ENCODE measurements around the gene DNAH2. TPM values are rescaled to one million over a fixed set of nuclear protein-coding genes. Genes with fewer than 3 reads are reported as not detected.

The DNAH2 gene
- total and polyA plus RNA-seq, 2 experiments from 2014 or later, result 0.38 TPM; not detected in 1

DNA sequence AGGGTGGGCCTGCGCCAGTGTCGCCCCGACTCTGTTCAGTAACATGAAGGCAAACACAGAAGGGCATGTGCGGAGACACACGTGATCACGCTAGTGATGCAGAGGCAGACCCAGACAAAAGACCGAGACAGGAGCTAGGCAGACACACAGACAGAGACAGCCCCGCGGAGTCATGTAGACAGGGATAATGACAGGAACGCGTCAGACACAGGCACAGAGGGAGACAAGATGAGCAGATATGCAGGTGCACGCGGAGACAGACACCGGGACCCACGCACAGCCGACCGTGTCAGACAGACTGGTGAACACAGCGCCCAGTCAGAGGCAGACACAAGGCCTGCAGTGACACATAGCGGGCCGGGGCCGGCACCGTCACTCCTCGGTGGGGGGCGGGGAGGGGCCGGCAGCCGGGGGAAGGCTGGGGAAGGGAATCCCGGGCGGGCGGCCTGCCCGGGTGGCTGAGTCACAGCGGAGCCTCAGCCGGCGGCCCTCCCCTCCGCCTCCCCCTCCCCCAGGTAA is 123.9 kb downstream of the DNAH2 start (continued):
- TF ChIP-seq NANOG (IDR thresholded peaks at IDR 0.05; ENCODE audit: borderline replicate concordance) (no peak), STAT1 (IDR thresholded peaks at IDR 0.05; ENCODE audit: unreplicated experiment) (no peak), CREB1 (CRISPR knock-in tag; IDR thresholded peaks at IDR 0.05; ENCODE audit: low read depth) (peak; percentile 34; the same call in 1 of the 2 replicates), JUNB (IDR thresholded peaks at IDR 0.05; ENCODE audit: unreplicated experiment) (no peak), POLR2AphosphoS5 (IDR thresholded peaks at IDR 0.05; ENCODE audit: low read depth) (no peak), EZH2 (IDR thresholded peaks at IDR 0.05; ENCODE audit: low read depth, unreplicated experiment) (peak; percentile 61)
- TF ChIP-seq, protein P1, sequence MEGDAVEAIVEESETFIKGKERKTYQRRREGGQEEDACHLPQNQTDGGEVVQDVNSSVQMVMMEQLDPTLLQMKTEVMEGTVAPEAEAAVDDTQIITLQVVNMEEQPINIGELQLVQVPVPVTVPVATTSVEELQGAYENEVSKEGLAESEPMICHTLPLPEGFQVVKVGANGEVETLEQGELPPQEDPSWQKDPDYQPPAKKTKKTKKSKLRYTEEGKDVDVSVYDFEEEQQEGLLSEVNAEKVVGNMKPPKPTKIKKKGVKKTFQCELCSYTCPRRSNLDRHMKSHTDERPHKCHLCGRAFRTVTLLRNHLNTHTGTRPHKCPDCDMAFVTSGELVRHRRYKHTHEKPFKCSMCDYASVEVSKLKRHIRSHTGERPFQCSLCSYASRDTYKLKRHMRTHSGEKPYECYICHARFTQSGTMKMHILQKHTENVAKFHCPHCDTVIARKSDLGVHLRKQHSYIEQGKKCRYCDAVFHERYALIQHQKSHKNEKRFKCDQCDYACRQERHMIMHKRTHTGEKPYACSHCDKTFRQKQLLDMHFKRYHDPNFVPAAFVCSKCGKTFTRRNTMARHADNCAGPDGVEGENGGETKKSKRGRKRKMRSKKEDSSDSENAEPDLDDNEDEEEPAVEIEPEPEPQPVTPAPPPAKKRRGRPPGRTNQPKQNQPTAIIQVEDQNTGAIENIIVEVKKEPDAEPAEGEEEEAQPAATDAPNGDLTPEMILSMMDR (conservative IDR thresholded peaks at IDR 0.05; ENCODE audit: low read depth in 2 of 2), result no peak; a peak in 1 of 4 replicates

DNA sequence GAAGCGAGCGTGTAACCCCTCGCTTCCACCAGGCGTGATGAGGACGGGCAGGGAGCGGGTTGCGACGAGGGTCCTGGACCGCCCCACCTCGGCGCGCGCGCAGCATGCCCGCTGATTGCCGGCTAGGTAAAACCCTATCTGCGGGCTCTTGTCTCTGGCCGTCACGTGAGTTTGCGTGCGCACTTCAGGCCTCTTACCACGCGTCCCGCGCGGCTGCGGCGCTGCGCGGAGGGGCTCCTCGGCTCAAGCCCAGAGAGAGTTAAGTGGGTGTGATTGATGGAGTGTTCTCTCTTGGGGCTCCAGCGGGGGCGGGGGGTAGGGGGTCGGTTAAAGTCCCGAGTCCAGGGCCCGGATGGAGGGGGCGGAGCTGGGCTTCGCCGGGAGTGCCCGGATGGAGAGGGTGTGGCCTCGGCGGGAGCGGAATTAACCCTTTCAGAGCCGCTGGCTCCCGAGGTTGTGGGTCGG is 124.4 kb downstream of the DNAH2 start:
- peaks cover 88% of the 10 kb centered on the region for H3K27me3 ChIP-seq (ENCODE audit: insufficient read depth)
- peaks cover 27% of the 10 kb centered on the region for H3K4me1 ChIP-seq (ENCODE audit: insufficient read depth)
- H3K27me3 Mint-ChIP-seq (ENCODE audit: insufficient read depth, low read depth, poor library complexity), result peaks cover 64% of the 10 kb centered on the region
- peaks cover 6% of the 10 kb centered on the region; the same call in 1 of the 2 replicates for H3K36me3 ChIP-seq (ENCODE audit: insufficient read depth)
- no peaks in the 10 kb centered on the region; the same call in 2 of the 3 replicates for H3K9me3 Mint-ChIP-seq
- H3K27ac Mint-ChIP-seq, result no peak overlapping the region
- H3K4me2 ChIP-seq, result peak overlapping the region; percentile 99
- peak overlapping the region; percentile 94 for H3K4me3 ChIP-seq
- peak overlapping the region; percentile 99 for H2AFZ ChIP-seq
- no peaks in the 10 kb centered on the region for H3K9me2 ChIP-seq (ENCODE audit: insufficient read depth)
- peak overlapping the region; percentile 88 for H3K4me3 Mint-ChIP-seq
- no peak overlapping the region for H3K27ac ChIP-seq (ENCODE audit: low read depth)
- peaks cover 2% of the 10 kb centered on the region; the same call in 1 of the 3 replicates for H3K36me3 Mint-ChIP-seq (ENCODE audit: low read depth)
- peak; percentile 96 for DNase-seq (ENCODE audit: low spot score)
- peaks cover 39% of the 10 kb centered on the region for H3K4me1 Mint-ChIP-seq
- H4K20me1 ChIP-seq (replicated peaks; ENCODE audit: insufficient read depth), result peaks cover 13% of the 10 kb centered on the region
- peaks cover 21% of the 10 kb centered on the region for H3F3A ChIP-seq (replicated peaks; ENCODE audit: low read depth)
- H3K79me2 ChIP-seq (replicated peaks; ENCODE audit: insufficient read depth), result no peaks in the 10 kb centered on the region
- ATAC-seq, result peak; percentile 43
- TF ChIP-seq NANOG (IDR thresholded peaks at IDR 0.05; ENCODE audit: borderline replicate concordance) (no peak), ZNF331 (CRISPR knock-in tag; IDR thresholded peaks at IDR 0.05; ENCODE audit: low read depth) (no peak), ZNF114 (CRISPR knock-in tag; IDR thresholded peaks at IDR 0.05) (no peak)
- TF ChIP-seq, protein P2, sequence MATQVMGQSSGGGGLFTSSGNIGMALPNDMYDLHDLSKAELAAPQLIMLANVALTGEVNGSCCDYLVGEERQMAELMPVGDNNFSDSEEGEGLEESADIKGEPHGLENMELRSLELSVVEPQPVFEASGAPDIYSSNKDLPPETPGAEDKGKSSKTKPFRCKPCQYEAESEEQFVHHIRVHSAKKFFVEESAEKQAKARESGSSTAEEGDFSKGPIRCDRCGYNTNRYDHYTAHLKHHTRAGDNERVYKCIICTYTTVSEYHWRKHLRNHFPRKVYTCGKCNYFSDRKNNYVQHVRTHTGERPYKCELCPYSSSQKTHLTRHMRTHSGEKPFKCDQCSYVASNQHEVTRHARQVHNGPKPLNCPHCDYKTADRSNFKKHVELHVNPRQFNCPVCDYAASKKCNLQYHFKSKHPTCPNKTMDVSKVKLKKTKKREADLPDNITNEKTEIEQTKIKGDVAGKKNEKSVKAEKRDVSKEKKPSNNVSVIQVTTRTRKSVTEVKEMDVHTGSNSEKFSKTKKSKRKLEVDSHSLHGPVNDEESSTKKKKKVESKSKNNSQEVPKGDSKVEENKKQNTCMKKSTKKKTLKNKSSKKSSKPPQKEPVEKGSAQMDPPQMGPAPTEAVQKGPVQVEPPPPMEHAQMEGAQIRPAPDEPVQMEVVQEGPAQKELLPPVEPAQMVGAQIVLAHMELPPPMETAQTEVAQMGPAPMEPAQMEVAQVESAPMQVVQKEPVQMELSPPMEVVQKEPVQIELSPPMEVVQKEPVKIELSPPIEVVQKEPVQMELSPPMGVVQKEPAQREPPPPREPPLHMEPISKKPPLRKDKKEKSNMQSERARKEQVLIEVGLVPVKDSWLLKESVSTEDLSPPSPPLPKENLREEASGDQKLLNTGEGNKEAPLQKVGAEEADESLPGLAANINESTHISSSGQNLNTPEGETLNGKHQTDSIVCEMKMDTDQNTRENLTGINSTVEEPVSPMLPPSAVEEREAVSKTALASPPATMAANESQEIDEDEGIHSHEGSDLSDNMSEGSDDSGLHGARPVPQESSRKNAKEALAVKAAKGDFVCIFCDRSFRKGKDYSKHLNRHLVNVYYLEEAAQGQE (IDR thresholded peaks at IDR 0.05; ENCODE audit: unreplicated experiment), result no peak
- TF ChIP-seq, protein P3, sequence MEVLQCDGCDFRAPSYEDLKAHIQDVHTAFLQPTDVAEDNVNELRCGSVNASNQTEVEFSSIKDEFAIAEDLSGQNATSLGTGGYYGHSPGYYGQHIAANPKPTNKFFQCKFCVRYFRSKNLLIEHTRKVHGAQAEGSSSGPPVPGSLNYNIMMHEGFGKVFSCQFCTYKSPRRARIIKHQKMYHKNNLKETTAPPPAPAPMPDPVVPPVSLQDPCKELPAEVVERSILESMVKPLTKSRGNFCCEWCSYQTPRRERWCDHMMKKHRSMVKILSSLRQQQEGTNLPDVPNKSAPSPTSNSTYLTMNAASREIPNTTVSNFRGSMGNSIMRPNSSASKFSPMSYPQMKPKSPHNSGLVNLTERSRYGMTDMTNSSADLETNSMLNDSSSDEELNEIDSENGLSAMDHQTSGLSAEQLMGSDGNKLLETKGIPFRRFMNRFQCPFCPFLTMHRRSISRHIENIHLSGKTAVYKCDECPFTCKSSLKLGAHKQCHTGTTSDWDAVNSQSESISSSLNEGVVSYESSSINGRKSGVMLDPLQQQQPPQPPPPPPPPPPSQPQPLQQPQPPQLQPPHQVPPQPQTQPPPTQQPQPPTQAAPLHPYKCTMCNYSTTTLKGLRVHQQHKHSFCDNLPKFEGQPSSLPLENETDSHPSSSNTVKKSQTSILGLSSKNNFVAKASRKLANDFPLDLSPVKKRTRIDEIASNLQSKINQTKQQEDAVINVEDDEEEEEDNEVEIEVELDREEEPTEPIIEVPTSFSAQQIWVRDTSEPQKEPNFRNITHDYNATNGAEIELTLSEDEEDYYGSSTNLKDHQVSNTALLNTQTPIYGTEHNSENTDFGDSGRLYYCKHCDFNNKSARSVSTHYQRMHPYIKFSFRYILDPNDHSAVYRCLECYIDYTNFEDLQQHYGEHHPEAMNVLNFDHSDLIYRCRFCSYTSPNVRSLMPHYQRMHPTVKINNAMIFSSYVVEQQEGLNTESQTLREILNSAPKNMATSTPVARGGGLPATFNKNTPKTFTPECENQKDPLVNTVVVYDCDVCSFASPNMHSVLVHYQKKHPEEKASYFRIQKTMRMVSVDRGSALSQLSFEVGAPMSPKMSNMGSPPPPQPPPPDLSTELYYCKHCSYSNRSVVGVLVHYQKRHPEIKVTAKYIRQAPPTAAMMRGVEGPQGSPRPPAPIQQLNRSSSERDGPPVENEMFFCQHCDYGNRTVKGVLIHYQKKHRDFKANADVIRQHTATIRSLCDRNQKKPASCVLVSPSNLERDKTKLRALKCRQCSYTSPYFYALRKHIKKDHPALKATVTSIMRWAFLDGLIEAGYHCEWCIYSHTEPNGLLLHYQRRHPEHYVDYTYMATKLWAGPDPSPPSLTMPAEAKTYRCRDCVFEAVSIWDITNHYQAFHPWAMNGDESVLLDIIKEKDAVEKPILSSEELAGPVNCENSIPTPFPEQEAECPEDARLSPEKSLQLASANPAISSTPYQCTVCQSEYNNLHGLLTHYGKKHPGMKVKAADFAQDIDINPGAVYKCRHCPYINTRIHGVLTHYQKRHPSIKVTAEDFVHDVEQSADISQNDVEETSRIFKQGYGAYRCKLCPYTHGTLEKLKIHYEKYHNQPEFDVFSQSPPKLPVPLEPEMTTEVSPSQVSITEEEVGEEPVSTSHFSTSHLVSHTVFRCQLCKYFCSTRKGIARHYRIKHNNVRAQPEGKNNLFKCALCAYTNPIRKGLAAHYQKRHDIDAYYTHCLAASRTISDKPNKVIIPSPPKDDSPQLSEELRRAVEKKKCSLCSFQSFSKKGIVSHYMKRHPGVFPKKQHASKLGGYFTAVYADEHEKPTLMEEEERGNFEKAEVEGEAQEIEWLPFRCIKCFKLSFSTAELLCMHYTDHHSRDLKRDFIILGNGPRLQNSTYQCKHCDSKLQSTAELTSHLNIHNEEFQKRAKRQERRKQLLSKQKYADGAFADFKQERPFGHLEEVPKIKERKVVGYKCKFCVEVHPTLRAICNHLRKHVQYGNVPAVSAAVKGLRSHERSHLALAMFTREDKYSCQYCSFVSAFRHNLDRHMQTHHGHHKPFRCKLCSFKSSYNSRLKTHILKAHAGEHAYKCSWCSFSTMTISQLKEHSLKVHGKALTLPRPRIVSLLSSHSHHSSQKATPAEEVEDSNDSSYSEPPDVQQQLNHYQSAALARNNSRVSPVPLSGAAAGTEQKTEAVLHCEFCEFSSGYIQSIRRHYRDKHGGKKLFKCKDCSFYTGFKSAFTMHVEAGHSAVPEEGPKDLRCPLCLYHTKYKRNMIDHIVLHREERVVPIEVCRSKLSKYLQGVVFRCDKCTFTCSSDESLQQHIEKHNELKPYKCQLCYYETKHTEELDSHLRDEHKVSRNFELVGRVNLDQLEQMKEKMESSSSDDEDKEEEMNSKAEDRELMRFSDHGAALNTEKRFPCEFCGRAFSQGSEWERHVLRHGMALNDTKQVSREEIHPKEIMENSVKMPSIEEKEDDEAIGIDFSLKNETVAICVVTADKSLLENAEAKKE (CRISPR knock-in tag; IDR thresholded peaks at IDR 0.05), result no peak
- TF ChIP-seq, protein P1 (conservative IDR thresholded peaks at IDR 0.05; ENCODE audit: low read depth in 2 of 2), result no peak

Measured in GM23338 (cell line).